Neural cell (in vitro differentiated cells): ENCODE data around the gene CIZ1.

Source experiments
- POLR2AphosphoS5 ChIP-seq: IDR thresholded peaks from 2 replicates; pipeline ENCODE4 v1.6.1; 2012
- TF ChIP-seq, protein P1 (sequence below): fragments of 450-650 bp; IDR thresholded peaks from 2 replicates; pipeline ENCODE4 v1.5.1; 2014; ENCODE audit warnings: antibody characterized with exemption, mild to moderate bottlenecking, moderate library complexity; ENCODE audit not compliant: poor library complexity, severe bottlenecking

DNA sequence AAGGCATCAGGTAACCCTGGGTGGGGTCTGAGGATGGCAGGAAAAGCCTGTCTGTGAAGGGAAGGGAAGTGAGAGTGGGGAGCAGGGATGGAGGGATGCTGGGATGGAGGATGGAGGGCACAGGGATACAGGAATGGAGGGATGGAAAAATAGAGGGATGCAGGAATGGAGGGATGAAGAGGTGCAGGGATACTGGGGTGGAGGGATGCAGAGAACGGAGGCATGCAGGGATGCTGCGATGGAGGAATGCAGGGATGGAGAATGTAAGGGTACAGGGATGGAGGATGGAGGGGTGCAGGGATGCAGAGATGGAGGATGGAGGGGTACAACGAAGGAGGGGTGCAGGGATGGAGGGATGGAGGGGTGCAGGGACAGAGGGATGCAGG, 72.9 kb downstream of the CIZ1 start:
- no peak for TF ChIP-seq POLR2AphosphoS5
- TF ChIP-seq, protein P1, sequence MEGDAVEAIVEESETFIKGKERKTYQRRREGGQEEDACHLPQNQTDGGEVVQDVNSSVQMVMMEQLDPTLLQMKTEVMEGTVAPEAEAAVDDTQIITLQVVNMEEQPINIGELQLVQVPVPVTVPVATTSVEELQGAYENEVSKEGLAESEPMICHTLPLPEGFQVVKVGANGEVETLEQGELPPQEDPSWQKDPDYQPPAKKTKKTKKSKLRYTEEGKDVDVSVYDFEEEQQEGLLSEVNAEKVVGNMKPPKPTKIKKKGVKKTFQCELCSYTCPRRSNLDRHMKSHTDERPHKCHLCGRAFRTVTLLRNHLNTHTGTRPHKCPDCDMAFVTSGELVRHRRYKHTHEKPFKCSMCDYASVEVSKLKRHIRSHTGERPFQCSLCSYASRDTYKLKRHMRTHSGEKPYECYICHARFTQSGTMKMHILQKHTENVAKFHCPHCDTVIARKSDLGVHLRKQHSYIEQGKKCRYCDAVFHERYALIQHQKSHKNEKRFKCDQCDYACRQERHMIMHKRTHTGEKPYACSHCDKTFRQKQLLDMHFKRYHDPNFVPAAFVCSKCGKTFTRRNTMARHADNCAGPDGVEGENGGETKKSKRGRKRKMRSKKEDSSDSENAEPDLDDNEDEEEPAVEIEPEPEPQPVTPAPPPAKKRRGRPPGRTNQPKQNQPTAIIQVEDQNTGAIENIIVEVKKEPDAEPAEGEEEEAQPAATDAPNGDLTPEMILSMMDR: no peak
